Neural progenitor cell (in vitro differentiated cells): ENCODE measurements around the gene PKD1.

Source experiments
- EZH2phosphoT487 ChIP-seq: fragments of 200-600 bp; sonication (generic); IDR thresholded peaks from 2 replicates; pipeline ENCODE4 v1.6.1; 2017; ENCODE audit warnings: antibody characterized with exemption
- TF ChIP-seq, protein P1 (sequence below): fragments of 200-600 bp; sonication (generic); IDR thresholded peaks from 2 replicates; pipeline ENCODE4 v1.5.1; 2017; ENCODE audit warnings: antibody characterized with exemption, mild to moderate bottlenecking

DNA sequence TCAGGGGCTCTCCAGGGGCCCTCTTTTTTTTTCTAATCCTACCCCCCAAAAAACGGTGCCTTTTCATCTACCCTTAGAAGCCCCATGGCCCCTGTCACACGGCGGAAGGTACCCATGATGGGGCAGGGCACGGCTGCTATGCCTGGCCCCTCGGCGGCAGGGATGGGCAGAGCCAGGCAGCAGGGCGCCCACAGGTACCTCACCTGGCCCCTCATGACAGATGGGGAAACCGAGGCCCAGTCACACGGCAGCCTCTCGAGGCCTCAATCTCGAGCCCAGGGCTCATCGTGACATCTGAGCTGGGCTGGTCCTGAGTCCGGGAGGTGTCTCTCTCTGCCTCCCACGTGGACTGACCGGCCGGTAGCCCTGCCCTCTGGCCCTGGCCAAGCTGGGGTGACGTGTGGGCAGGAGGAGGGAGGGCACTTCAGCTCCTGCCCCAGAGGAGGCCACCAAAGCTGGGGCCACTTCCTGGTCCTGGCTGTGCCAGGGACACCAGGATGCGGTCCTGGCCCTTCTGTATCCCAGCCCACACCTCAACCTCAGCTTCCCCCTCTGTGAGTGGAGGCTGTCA lies 31.5 kb upstream of the PKD1 start:
- TF ChIP-seq, protein P1, sequence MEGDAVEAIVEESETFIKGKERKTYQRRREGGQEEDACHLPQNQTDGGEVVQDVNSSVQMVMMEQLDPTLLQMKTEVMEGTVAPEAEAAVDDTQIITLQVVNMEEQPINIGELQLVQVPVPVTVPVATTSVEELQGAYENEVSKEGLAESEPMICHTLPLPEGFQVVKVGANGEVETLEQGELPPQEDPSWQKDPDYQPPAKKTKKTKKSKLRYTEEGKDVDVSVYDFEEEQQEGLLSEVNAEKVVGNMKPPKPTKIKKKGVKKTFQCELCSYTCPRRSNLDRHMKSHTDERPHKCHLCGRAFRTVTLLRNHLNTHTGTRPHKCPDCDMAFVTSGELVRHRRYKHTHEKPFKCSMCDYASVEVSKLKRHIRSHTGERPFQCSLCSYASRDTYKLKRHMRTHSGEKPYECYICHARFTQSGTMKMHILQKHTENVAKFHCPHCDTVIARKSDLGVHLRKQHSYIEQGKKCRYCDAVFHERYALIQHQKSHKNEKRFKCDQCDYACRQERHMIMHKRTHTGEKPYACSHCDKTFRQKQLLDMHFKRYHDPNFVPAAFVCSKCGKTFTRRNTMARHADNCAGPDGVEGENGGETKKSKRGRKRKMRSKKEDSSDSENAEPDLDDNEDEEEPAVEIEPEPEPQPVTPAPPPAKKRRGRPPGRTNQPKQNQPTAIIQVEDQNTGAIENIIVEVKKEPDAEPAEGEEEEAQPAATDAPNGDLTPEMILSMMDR: no peak
- no peak for TF ChIP-seq EZH2phosphoT487
